ENCODE data around the gene ITGBL1.

DNA sequence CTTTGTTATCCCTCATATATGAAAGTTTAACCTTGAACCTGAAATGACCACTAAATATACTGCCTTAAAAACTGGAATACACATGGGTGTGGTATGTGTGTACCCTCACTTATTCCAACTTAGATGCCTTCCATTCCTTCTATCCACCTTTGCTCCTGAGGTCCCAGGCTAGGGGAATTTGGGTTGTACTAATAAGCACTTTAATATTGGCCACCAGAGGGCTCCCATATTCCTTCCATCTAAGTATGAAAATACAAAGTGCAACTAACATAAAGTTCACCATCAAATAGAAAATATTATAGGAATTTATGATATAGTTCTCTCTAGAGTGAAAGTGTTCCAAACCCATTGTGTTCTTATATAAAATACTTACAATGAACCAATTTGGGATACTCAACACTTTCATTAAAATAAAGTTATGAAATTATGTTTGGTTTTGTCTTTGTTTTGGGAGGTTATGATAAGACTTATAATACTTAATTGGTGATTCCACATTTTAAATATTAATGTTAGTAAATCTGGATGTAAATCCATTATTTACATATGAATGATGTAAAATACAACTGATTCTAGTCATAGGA is 62.3 kb downstream of the ITGBL1 start:
- no peak for TF ChIP-seq MAX (IDR thresholded peaks at IDR 0.05; ENCODE audit: insufficient read depth, insufficient read length)
- TF ChIP-seq, protein P1, sequence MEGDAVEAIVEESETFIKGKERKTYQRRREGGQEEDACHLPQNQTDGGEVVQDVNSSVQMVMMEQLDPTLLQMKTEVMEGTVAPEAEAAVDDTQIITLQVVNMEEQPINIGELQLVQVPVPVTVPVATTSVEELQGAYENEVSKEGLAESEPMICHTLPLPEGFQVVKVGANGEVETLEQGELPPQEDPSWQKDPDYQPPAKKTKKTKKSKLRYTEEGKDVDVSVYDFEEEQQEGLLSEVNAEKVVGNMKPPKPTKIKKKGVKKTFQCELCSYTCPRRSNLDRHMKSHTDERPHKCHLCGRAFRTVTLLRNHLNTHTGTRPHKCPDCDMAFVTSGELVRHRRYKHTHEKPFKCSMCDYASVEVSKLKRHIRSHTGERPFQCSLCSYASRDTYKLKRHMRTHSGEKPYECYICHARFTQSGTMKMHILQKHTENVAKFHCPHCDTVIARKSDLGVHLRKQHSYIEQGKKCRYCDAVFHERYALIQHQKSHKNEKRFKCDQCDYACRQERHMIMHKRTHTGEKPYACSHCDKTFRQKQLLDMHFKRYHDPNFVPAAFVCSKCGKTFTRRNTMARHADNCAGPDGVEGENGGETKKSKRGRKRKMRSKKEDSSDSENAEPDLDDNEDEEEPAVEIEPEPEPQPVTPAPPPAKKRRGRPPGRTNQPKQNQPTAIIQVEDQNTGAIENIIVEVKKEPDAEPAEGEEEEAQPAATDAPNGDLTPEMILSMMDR (IDR thresholded peaks at IDR 0.05; ENCODE audit: extremely low read depth in 1 of 2, insufficient read depth in 1 of 2, low read depth in 1 of 2, low read length in 2 of 2): peak; percentile 41 to 44
- TF ChIP-seq EZH2 (IDR thresholded peaks at IDR 0.05; ENCODE audit: borderline replicate concordance, low read depth, low read length, severe bottlenecking): no peak
- TF ChIP-seq GATA2 (IDR thresholded peaks at IDR 0.05; ENCODE audit: insufficient read depth, insufficient read length, low read depth, low read length): no peak
- no peak for TF ChIP-seq POLR2AphosphoS5 (IDR thresholded peaks at IDR 0.05; ENCODE audit: insufficient read depth, low read depth, low read length)
- no peak for TF ChIP-seq POLR2A (IDR thresholded peaks at IDR 0.05; ENCODE audit: low read depth, low read length)
- no peak for TF ChIP-seq JUN (IDR thresholded peaks at IDR 0.05; ENCODE audit: borderline replicate concordance, insufficient read depth, insufficient read length, low read depth)
- no peak for TF ChIP-seq MYC (IDR thresholded peaks at IDR 0.05; ENCODE audit: low read depth, low read length)
- no peak for TF ChIP-seq FOS (IDR thresholded peaks at IDR 0.05; ENCODE audit: borderline replicate concordance, insufficient read depth, low read length)

Data from endothelial cell of umbilical vein (primary cell).